CD4-positive, alpha-beta T cell (primary cell): Measurements from ENCODE around the gene FMNL1. TPM values are rescaled to one million over a fixed set of nuclear protein-coding genes. Genes with fewer than 3 reads are reported as not detected.
A peak's percentile ranks its signal among the peaks of the same experiment; 100 is the strongest.

ENCODE experiments used
- ATAC-seq: fragments of 200-7000 bp; cut with Tn5 transposase; one replicate; pipeline ENCODE4 v1.10.0; 2022; ENCODE audit warnings: mild to moderate bottlenecking; ENCODE audit not compliant: poor library complexity
- CTCF ChIA-PET: fragments of 350-600 bp; sonication (Branson Sonifier 250); formaldehyde crosslinking; loops from one replicate; lab custom pipeline; 2021; ENCODE audit warnings: antibody characterized with exemption, inconsistent platforms; lab: Charles Lee
- POLR2A ChIA-PET: fragments of 350-600 bp; sonication (Branson Sonifier 250); formaldehyde crosslinking; loops from one replicate; lab custom pipeline; 2021; ENCODE audit warnings: antibody characterized with exemption, inconsistent platforms; lab: Charles Lee
- DNase-seq, 14 experiments: peaks; one replicate each; pipeline ENCODE4 v3.0.0-alpha.2; 2013 to 2020; ENCODE audit warnings: mixed read lengths in 2 of 14
- H3K27ac ChIP-seq, 2 donors: one replicate each; pipeline versions ENCODE4 v1.5.1 to v1.7.0; 2013; ENCODE audit warnings: low read length in 2 of 2, low read depth in 1 of 2, mild to moderate bottlenecking in 1 of 2
- H3K27me3 ChIP-seq, 2 experiments: 1 replicate in 1 of 2; 2 replicates in 1 of 2; pipeline versions ENCODE4 v1.6.1 to v1.7.0; 2013; ENCODE audit warnings: low read length in 2 of 2, control low read depth in 1 of 2, mild to moderate bottlenecking in 1 of 2, moderate library complexity in 1 of 2; ENCODE audit not compliant: insufficient read depth in 2 of 2, control insufficient read depth in 1 of 2
- H3K36me3 ChIP-seq: one replicate; pipeline ENCODE4 v1.6.1; 2013; ENCODE audit warnings: low read length, control low read depth; ENCODE audit not compliant: insufficient read depth
- H3K4me1 ChIP-seq: one replicate; pipeline ENCODE4 v1.6.1; 2013; ENCODE audit warnings: low read length, control low read depth; ENCODE audit not compliant: insufficient read depth
- H3K4me3 ChIP-seq: one replicate; pipeline ENCODE4 v1.5.1; 2013; ENCODE audit warnings: mild to moderate bottlenecking, low read length, moderate library complexity
- H3K9me3 ChIP-seq, 2 experiments: 1 replicate in 1 of 2; 2 replicates in 1 of 2; pipeline versions ENCODE4 v1.6.1 to v1.7.0; 2013; ENCODE audit warnings: low read length in 2 of 2, mild to moderate bottlenecking in 2 of 2, control low read depth in 1 of 2, moderate library complexity in 1 of 2; ENCODE audit not compliant: control insufficient read depth in 1 of 2, insufficient read depth in 1 of 2
- H3K27ac Mint-ChIP-seq: one replicate; pipeline ENCODE4 v1.8.0; 2020; ENCODE audit warnings: mixed read lengths
- H3K27me3 Mint-ChIP-seq: one replicate; pipeline ENCODE4 v1.8.0; 2021; ENCODE audit warnings: mixed read lengths
- H3K36me3 Mint-ChIP-seq: one replicate; pipeline ENCODE4 v1.8.0; 2021; ENCODE audit warnings: low read depth, mixed read lengths
- H3K4me1 Mint-ChIP-seq: one replicate; pipeline ENCODE4 v1.8.0; 2021; ENCODE audit warnings: low read depth, mixed read lengths
- H3K4me3 Mint-ChIP-seq: one replicate; pipeline ENCODE4 v1.8.0; 2020; ENCODE audit warnings: mild to moderate bottlenecking, mixed read lengths
- H3K9me3 Mint-ChIP-seq: one replicate; pipeline ENCODE4 v1.8.0; 2020; ENCODE audit warnings: mixed read lengths
- CTCF ChIP-seq: fragments of 200-600 bp; IDR thresholded peaks from one replicate; pipeline ENCODE4 v1.8.0; 2022; ENCODE audit warnings: antibody characterized with exemption, mild to moderate bottlenecking
- intact Hi-C, 2 experiments: fragments of 100-400 bp; cut with DNase I in 1 of 2; cut with micrococcal nuclease in 1 of 2; formaldehyde crosslinking; loops; one replicate each; pipeline versions ENCODE4 v1.15.1 to v1.9.0; 2023 to 2025; cut with DNase I, micrococcal nuclease
- total RNA-seq, 174 experiments: library from RNA in 2 of 174; stranded (reverse) in 2 of 174; gene quantifications; one replicate each; pipeline ENCODE4 v1.2.3 and lab custom pipeline; 2021 to 2026

The FMNL1 gene
- total RNA-seq, 2 experiments from 2014 or later = 378 to 387 TPM

DNA sequence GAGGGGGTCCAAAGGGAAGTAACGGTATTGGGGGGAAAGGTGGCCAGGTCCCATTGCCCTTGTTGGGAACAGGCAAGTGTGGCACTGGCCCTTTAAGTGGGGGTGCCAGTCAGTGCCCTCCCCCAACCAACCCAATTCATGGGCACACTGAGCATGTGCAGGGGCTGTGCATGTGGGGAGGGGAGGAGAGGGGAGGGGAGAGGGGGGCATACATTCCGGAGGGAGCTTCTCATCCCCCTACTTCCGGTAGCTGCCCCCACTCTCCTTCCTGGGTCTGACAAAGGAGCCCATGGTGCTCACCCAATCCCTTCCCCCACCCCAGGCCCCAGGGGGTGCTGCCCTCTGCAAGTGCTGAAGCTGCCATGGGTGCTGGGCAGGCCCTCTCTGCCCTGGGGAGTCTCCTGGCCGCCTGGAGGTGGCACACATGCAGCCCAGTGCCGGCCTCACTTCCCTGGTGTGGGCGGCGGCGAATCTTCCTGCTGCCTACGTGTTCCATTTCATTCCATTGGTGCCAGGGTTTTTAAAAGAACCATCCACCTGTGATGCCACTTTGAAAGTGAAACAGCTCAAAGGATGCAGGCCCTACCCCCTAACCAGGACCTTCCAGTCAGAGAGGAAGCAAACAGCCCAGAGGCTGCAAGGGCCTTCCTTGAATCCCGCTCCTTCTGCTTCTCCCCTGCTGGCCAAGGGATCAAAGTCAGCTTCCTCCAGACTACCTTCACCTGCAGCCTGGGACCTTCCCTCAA lies 49.0 kb upstream of the FMNL1 start:
- Mint-ChIP-seq H3K4me1 (peaks cover 26% of the 10 kb centered on the region), H3K27me3 (no peaks in the 10 kb centered on the region), H3K27ac (peak overlapping the region; percentile 76), H3K9me3 (no peaks in the 10 kb centered on the region), H3K36me3 (no peaks in the 10 kb centered on the region), H3K4me3 (peak overlapping the region; percentile 83)
- ATAC-seq (peak; percentile 83), DNase-seq (peak; percentile 11 to 75 (median 52))
- peaks cover 23% of the 10 kb centered on the region for H3K4me1 ChIP-seq
- H3K4me3 ChIP-seq = peak overlapping the region; percentile 45
- no peaks in the 10 kb centered on the region for H3K27me3 ChIP-seq
- POLR2A ChIA-PET = interaction anchor here (0.7 to 5.9 kb wide), 16 partner anchors 10 to 144 kb away, joined by 3 to 122 read pairs (median 5); partner anchors contain the start of genes ACBD4, HEXIM1, HEXIM2 and MAP3K14
- intact Hi-C loops = loop anchor here in 1 of 2 experiments (2.0 kb wide), 1 partner anchor 20 kb away; no protein-coding TSS in a partner anchor
- no peaks in the 10 kb centered on the region for H3K9me3 ChIP-seq
- CTCF ChIA-PET = interaction anchor here (1.0 to 2.3 kb wide), 5 partner anchors 21 to 37 kb away, joined by 4 to 13 read pairs (median 5); partner anchors contain the start of genes ACBD4 and HEXIM1
- peak overlapping the region in 1 of 2 donors; percentile 44 for H3K27ac ChIP-seq
- H3K36me3 ChIP-seq = no peaks in the 10 kb centered on the region
- TF ChIP-seq CTCF = peak; percentile 46

DNA sequence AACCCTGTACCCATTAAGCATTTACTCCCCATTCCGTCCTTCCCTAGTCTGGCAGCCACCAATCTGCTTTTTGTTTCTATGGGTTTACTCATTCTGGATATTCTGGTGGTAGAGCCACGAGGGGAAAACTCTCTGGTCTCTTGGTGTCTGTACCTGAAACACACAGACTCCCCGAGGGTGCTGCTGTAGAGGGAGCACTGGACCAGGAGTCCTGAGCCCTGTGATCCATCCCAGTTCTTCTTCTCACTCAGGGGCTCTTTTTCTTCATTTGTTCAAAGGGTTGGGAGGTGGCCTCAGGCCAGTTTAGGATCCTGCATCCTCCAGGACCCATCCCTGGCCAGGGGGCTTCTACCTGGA lies 45.9 kb upstream of the FMNL1 start:
- Mint-ChIP-seq H3K36me3 (no peaks in the 10 kb centered on the region), H3K27ac (no peak overlapping the region), H3K4me3 (peak overlapping the region; percentile 20), H3K4me1 (peaks cover 24% of the 10 kb centered on the region), H3K9me3 (no peaks in the 10 kb centered on the region), H3K27me3 (no peaks in the 10 kb centered on the region)
- Histone ChIP-seq H3K9me3 (no peaks in the 10 kb centered on the region), H3K27ac (no peak overlapping the region), H3K4me1 (peaks cover 23% of the 10 kb centered on the region), H3K36me3 (no peaks in the 10 kb centered on the region), H3K27me3 (no peaks in the 10 kb centered on the region), H3K4me3 (no peak overlapping the region)
- TF ChIP-seq CTCF = no peak
- ChIA-PET POLR2A (no interaction called here), CTCF (interaction anchor here (1.0 to 1.7 kb wide), 3 partner anchors 22 to 41 kb away, joined by 3 to 4 read pairs (median 4); no protein-coding TSS in a partner anchor)
- intact Hi-C loops = no loop called here
- DNase-seq (no peak), ATAC-seq (no peak)

- no peaks in the 10 kb centered on the region for H3K9me3 Mint-ChIP-seq
- no peak for ATAC-seq
- no peaks in the 10 kb centered on the region for H3K36me3 Mint-ChIP-seq
- POLR2A ChIA-PET = no interaction called here
- Histone ChIP-seq H3K36me3 (no peaks in the 10 kb centered on the region), H3K27me3 (no peaks in the 10 kb centered on the region), H3K27ac (no peak overlapping the region), H3K4me3 (no peak overlapping the region), H3K4me1 (peaks cover 8% of the 10 kb centered on the region), H3K9me3 (no peaks in the 10 kb centered on the region)
- H3K4me3 Mint-ChIP-seq = no peak overlapping the region
- DNase-seq = no peak
- TF ChIP-seq CTCF = no peak
- CTCF ChIA-PET = interaction anchor here (1.1 kb wide), 1 partner anchor 26 kb away, joined by 5 read pairs; no protein-coding TSS in a partner anchor
- no peaks in the 10 kb centered on the region for H3K27me3 Mint-ChIP-seq
- H3K27ac Mint-ChIP-seq = no peak overlapping the region
- H3K4me1 Mint-ChIP-seq = peaks cover 7% of the 10 kb centered on the region
- intact Hi-C loops = no loop called here
Measured at GRCh38 chr17:45177563-45177962, 44.1 kb upstream of the FMNL1 start.
